Measurements from ENCODE around the gene ZSCAN10.

DNA sequence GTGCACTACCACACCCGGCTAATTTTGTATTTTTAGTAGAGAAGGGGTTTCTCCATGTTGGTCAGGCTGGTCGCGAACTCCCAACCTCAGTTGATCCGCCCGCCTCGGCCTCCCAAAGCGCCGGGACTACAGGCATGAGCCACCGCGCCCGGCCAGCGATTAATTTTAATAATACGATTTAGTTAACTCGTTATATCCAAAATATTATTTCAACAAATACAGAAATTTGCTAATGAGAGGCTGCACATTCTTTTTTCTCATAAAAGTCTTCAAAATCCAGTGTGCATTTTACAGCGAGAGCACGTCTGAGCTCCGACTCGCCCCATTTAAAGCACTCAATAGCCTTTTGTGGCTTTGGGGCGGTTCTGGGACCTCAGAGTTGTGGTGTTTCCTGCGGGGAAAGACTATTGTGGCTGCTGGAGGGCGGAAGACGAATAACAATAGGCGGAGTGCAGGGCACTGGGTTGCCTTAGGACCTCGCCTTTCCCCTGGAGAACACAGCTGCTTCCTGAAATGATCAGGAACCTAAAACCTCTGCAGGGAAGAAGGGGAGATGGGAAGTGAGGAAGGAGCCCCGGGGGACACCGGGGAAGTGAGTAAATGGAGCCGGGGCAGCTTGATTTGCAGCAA is 2.9 kb upstream of the ZSCAN10 start:
- TF ChIP-seq EP300 (IDR thresholded peaks at IDR 0.05), result no peak
- TF ChIP-seq POLR2AphosphoS5 (IDR thresholded peaks at IDR 0.05), result peak in 1 of 4 donors; percentile 34
- TF ChIP-seq, protein P1, sequence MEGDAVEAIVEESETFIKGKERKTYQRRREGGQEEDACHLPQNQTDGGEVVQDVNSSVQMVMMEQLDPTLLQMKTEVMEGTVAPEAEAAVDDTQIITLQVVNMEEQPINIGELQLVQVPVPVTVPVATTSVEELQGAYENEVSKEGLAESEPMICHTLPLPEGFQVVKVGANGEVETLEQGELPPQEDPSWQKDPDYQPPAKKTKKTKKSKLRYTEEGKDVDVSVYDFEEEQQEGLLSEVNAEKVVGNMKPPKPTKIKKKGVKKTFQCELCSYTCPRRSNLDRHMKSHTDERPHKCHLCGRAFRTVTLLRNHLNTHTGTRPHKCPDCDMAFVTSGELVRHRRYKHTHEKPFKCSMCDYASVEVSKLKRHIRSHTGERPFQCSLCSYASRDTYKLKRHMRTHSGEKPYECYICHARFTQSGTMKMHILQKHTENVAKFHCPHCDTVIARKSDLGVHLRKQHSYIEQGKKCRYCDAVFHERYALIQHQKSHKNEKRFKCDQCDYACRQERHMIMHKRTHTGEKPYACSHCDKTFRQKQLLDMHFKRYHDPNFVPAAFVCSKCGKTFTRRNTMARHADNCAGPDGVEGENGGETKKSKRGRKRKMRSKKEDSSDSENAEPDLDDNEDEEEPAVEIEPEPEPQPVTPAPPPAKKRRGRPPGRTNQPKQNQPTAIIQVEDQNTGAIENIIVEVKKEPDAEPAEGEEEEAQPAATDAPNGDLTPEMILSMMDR (IDR thresholded peaks at IDR 0.05), result no peak
- no peak for TF ChIP-seq POLR2A (IDR thresholded peaks at IDR 0.05)

Data from sigmoid colon (tissue), 4 donors.